NCI-H1048 (cell line): ENCODE data around the gene KIF26B.
"Not testable (repeated sequence)": the region's sequence is repeated elsewhere in the genome, so short reads cannot be mapped to it uniquely, and the experiment has no call there.

Experiments used
- DNase-seq: peaks from one replicate; lab custom pipeline; 2025; lab: John Stamatoyannopoulos, UW

KIF26B gene

DNA sequence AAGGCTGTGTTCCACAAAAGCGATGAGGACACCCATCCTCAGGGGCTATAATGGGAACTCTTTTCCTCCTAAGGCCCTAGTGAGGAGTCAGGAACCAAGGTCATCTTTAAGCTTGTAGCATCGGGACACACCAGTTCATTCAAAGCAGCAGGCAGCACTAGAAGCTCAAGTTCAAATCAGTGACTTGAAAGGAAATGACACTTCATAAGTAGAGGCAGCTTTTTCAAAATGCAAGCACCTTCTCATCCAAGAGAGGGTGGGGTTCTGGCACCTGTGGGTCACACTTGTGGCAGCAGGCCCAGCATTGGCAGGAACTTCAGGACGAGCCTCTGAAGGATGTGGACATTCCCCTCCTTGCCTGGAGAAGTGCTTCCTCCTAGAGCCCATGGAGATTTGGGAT, 496.3 kb downstream of the KIF26B start:
- DNase-seq, result no peak

DNA sequence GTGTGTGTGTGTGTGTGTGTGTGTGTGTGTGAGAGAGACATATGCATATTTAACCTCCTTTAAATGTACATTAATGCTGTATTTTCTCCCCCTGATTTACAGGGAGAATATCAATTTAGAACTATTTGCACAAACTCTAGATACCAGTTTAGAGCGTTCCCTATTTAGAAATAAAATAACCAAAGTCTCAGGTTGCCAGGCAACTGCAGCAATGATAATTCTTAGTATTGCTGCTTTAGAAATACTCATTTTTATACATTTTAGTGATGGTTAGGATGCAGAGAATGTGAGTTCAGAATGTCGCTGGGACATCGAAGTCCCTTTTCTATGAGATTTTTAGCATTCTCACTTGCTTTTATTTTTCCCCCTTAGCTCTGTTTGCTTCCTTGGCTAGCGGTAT, 497.3 kb downstream of the KIF26B start:
- DNase-seq, result no peak

DNA sequence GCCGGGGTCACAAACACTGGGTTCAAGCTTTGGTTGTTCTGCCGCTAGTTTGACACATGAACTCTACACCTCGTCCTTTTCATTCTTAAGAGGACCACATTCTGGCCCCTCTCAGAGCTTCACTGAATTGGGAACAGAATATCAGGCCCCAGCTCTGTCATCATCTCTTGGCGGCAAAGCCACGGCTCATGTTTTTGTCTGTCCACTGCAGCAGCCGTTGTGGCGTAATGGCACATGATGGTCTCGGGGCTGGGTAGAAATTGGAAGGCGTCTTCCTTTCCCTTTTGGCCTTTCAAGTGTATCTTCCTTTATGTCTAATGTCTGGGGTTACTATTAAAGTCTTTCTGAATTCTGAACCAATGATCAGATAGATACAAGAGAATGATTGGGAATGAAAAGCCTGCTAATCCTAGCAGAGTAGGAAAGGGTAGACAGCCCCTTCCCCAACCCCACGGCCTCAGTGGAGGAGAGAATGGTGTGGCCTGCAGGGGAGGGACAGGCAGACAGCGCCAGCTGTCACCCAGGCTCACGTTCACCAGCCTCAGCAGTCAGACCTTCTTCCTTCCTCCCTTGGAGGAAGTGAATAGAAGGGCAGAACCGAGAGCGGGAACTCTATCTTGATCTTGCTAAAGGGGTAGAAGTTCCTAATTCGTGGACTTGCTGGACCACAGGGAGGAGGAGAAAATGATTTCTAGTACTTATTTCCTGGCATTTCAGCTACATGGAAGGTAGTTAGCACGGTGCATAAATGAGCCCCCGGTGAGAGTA, 498.1 kb downstream of the KIF26B start:
- DNase-seq, result no peak

DNA sequence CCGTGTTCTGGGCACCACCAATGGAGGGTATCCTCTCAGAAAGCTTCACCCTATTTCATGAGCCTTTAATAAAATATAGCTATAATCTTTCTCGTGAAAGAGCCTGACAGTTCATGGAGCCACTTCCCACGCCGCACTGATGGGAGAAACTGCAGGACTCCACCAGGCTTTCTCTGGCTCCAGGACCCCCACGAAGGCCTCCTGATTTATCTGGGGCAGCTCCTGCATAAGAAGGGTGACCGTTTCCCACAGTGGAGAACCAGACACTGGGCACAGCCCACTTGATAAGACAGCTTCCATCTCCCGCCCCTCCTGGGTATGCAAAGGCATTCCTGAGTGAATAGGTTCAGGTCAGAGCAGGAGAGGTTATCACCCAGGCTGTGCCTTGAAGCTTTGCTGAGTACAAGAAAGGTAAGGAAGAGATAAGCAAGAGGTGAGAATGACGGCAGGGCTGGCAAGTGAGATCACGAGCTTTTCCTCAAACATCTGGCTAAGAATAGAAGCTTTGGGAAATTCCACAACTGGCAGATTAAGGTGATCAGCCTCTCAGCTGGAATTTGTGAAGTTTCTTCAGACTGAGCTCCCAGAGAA, 499.8 kb downstream of the KIF26B start:
- no peak for DNase-seq

DNA sequence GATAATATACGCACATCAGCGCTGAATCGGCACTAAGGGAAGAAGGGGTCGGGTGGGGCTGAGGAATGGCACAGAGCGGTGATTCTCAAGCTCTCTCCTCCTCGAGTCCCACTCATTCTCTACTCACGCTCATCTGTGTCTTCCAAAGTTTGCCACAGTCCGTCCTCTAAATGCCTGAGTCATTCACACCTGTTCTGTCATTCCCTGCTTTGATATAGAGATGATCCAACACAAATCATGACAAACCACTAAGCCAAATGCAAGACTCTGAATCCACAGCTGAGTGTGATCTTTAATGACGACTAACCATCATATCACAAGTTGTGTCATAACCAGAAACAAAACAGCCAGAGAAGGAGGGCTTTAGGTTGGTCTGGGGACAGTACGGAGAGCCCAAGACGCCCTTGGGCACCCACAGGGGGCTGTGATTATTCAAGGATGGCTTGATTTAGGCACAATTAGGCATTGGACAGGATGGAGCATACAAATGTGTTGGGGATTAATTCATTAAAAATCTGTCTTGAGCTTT, 501.5 kb downstream of the KIF26B start:
- no peak for DNase-seq

DNA sequence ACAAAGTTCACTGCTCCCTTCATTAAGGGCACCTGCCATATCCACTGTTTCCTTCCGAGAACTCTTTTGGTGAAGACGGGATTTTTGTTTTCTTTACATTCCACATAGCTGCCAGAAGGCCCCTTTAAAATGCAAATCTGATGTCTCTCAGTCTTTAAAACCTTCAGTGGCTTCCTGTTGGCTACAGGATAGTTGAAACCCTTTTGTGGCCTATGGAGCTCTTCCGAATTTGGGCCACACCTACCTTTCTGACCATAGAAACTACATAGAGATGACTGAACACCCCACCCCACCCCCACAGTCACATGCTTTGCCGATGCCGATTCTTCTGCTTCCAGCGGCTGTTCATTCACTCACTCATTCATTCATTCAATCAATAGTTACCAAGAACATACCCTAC, 502.6 kb downstream of the KIF26B start:
- no peak for DNase-seq

DNA sequence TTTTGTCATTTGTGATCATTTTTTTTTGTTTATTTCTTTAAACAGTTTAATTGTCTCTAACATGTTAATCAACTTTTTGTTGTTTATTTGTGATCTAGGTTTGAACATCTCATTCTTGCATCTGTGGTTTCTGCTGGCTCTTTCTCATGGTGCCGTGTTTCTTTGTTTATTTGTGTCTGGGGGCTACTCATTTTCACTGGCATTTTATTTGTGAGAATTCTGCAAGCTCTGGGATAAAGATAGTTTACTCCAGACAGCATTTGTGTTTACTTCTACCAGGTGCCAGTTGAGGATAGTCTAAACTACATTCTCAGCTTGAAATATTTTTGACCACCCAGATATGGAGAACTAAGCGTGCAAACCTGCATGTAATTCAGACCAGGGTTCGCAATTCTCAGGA, 508.6 kb downstream of the KIF26B start:
- no peak for DNase-seq

DNA sequence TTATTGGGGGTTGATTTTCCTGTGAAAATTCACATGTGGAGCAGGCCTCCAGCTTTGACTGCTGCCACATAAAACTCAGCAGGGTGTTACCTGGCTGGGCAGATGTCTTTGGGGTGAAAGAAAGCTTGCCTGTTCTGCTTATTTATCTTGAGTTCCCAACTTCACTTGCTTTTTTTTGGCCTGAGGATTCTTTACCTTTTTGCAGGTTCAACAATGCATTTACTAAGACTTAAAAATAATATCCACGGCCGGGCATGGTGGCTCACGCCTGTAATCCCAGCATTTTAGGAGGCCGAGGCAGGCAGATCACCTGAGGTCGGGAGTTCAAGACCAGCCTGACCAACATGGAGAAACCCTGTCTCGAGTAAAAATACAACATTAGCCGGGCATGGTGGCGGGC, 509.1 kb downstream of the KIF26B start:
- DNase-seq, result no peak

DNA sequence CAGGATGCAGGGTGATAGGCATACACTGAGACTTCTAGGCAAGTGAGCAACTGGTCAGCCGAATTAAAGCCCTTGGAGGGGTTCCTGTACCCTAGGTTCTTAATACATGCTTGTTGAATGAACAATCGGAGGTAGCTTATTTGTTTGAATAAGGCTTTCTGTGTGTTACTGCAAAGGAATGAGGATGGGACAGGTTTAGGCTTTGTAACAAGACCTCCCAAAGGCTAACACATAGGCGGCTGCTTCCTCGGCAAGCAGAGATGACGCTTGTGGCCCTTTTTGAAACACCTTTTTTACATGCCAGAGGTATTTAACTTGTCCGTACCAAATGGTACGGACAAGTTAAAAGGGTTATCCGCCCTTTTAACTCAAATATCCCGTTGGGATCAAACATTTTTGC, 511.6 kb downstream of the KIF26B start:
- DNase-seq, result no peak

DNA sequence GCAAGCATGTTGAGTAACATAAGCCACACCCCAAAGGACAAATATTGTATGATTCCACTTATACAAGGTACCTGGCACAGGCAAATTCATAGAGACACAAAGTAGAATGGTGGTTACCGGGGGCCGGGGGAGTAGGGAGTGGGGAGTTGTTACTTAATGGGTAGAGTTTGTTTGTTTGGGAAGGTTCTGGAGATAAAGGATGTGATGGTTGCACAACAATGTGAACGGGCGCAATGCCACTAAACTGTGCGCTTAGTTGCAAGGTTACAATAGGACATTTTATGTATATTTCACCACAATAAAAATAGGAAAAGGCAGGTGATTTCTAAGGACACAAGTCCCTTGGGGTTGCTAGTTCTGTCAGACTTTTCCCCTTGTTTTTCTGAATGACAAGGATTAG, 516.6 kb downstream of the KIF26B start:
- no peak for DNase-seq

DNA sequence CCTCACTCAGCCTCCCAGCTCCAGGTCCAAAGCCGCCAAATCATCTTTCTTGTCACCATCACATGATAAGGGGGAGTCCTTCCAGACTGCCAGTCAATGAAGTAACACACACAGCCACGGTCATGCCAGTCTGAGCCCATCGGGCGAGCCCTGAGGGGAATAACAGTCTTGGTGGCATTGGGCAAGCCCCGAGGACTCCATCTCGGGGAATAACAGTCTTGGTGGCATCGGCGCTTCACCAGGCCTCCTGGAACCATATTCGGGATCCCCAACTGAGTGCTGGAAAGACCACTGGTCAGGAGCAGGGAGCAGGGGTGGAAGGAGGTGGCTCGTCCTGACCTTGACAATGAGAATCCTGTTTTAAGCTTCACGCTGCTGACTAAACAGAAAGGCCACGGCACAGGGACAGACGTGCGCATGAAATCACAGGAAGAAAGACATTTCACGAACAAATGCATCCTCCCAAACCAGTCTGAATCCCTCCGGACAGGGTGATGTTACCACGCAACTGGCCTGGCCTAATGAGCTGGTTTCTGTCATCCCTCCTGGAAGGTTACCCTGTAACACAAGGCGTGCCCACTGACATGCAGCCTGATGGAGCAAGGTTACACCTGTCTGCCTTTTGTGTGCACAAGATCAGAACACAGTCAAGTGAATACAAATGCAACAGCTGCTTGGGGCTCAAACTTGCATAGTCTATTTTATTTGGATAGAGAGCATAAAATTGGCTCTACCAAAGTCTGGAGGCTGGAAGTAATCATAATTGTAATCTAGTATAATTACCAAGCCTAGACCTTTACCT, 517.4 kb downstream of the KIF26B start:
- DNase-seq, result no peak

DNA sequence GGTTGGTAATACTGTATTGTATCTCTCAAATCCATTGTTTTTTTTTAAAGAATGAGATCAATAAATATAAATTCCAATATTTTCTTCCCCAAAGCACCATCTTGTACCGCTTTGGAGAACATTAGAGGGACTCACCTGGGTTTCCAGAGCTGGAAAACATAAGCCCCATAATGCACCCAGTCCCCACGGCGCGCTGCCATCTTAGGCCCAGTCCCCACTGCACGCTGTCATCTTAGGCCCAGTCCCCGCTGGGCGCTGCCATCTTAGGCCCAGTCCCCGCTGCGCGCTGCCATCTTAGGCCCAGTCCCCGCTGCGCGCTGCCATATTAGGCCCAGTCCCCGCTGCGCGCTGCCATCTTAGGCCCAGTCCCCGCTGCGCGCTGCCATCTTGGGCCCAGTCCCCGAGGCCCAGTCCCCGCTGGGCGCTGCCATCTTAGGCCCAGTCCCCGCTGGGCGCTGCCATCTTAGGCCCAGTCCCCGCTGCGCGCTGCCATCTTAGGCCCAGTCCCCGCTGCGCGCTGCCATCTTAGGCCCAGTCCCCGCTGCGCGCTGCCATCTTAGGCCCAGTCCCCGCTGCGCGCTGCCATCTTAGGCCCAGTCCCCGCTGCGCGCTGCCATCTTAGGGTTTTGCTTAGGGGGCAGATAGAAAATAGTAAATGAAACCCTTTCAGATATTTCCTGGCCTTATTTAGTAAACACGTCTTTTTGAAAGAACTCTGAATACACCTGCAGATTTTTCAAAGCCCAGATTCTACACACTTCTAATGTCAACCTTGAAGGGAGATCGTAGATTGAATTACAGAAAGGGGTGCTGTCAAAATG, 518.3 kb downstream of the KIF26B start:
- DNase-seq, result not testable (repeated sequence)

DNA sequence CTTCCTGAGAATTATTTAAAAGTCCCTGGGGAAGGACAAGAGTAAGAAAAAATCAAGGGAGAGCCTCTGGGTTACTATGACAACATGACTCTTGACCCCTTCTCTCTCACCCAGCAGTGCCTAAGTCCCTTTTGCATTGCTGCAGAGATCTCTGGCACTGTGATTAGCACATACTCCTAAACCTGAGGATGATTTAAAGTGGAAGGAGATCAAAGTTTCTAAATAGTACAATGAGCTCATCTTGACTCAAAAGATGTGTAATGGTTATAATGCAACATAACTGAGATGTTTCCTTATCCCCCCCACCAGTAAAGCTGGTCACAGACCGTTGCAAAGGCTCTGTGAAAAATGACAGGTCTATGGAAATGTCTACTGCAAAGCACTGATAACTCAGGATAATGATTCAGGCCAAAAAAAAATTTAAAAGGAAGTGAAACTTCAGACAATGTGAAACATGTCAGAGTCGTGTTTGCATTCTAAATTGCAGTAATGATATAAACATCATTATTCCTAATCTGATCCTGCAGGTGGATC, 519.2 kb downstream of the KIF26B start:
- no peak for DNase-seq

DNA sequence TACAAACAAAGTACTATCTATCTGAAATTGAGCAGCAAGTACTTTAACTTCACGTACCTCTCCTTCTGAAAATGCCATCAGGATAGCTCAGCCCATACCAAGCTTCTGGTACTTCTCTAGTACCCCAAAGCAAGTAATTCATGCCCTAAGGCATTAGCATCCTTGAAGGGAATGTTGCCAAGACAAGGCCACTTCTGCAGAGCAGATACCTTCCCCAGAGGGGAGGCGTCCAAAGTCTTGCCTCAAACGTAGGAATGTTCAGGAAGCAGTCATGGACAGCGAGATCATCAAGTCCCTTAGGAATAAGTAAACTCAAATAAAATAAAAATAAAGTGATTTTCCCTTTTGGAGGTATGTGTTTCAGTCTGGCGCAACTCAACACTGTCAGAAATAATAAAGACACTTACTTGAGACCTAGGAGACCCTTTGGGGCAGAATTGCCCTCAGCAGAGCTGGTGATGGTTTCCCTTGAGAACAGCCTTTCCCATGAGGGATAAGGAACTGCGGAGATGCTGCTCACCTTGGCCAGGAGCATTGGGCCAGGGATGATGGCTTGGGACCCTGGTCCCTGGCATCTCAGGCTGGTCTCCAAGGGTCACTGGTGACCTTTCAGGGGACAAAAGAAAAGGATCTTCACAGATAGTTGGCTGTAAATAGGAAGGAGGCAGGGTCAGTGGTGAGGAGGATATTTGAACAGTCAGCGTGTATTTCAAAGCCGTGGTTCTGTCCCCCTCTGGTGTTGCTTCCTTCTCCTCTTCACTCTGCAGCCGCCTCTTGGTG, 522.9 kb downstream of the KIF26B start:
- DNase-seq, result no peak

DNA sequence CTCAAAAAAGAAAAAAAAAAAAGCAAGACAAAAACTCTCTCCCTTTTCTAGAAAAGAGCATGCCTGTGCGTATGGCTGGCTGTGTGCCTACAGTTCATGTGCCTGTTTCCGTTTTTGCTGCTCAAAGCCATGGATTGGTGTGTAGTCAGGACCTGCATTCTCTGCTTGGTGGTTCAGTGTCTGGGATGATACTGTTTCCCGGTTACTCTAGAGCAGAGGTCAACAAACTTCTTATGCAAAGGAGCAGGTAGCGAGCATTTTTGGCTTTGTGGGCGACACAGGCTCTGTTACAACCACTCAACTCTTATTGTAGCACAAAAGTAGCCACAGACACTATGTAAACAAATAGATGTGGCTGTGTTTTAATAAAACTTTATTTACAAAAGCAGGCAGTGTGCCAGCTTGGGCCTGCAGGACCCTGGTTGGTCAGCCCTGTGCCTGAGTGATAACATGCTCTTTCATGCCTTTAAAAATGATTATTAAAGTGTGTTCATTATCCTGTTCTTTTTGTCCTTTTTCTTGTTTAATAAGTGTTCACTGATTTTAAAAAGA, 524.2 kb downstream of the KIF26B start:
- DNase-seq, result no peak

DNA sequence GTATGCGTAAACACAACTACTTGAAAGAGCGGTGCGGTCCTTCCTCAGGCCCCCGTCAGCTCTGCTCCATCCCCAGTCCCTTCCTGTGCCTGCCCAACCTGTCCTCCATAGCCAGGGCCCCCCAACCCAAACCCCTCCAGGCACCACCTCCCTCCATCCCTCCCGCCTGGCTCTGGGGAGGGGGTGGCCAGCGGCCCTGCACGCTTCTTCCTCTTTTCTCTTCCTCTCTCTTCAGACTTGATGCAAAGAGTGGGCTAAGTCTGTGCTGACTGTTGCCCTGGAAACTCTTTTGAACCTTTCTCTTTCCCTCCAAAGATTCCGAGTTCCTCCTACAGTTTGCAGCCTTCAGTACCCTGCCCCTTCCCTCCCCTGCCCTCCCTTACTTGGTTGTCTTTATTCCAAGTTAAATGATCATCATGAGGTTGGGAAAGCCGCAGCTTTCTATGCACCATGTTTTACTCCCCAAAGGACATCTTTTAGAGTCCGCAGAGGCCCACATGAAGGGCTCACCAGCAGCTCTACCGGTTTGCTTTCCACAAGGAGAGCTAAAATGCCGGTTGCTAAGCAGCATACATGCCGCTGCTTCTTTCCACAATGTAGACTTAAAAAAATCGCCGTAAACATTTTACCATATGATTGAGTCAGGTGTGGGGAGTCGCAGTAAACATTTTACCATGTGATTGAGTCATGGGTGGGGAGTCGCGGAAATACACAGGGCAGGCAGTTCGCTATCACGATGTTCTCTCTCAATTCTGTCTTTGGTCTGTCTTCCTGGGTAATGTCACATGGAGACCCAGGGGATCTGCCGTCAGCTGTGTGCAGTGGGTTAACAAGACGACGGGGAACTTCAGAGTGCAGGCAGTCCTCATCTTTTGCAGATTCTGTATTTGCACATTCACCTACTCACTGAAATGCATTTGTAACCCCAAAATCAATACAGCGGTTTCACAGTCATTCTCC, 525.3 kb downstream of the KIF26B start:
- no peak for DNase-seq

DNA sequence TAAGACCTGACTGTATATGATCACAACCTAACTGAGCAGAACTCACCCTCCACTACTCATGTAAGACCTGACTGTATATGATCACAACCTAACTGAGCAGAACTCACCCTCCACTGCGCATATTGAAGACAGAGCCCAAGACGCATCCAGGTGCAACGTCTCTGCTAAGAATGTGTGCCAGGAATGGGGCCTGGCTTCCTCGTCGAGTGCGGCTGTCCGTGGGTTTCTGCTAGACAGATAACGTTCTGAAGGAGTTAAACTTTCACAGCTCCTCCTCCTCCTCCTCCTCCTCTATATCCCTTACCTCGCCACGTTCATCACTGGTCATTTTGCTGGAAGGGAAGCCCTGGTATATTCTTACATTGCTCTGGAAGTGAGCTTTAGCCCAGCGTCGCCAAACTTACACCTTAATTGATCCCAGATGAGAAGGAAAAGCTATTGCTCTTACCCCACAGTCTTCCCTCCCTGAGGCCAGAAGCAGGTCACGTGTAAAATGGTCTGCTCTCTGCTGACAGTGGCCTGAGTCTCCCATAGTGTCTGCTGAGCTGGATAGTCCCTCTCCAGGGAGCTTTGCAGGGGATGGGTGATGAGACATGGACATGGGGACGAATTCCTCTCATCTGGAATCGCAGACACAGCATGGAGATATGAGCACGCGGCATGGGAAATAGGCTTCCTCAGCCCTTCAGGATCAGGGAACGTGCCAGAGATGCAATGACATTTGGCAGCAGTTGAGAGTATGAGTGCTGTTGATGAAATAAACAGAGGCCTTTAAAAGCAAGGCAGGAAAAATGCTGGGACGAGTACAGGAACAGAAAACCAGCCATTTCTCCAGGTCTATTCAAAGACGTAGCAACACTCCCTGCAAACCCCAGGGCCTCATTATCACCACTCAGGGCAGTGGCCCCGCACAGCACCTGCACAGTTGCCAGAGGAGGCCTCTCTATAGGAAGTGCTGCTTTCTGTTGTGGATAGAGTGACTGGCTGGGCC, 528.1 kb downstream of the KIF26B start:
- no peak for DNase-seq

DNA sequence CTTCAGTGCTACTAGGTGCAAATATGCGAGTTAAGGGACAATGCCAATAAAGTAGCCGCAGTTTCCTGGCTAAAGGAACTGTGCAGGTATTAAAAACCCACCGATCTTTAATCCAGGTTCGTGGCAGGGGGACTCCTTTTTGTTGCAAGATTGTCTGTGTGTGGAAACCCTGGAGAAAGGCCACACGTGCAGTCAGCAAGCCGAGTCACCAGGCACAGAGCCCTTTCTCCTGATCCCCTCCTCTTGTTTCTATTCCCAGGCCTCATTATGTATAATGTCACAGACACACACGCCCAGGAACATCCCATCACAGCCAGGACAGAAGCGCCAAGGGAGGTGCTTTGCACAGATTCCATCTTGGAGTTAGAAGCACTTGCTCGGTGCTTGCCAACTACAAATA, 528.9 kb downstream of the KIF26B start:
- no peak for DNase-seq
